Kidney capillary endothelial cell (primary cell): ENCODE results near the gene MDH2.
A peak's percentile ranks its signal among the peaks of the same experiment; 100 is the strongest.
"Not testable (repeated sequence)": the region's sequence is repeated elsewhere in the genome, so short reads cannot be mapped to it uniquely, and the experiment has no call there.

Experiments
- DNase-seq: peaks from one replicate; pipeline ENCODE4 v3.0.0-alpha.2; 2018; ENCODE audit warnings: low spot score

MDH2 gene

DNA sequence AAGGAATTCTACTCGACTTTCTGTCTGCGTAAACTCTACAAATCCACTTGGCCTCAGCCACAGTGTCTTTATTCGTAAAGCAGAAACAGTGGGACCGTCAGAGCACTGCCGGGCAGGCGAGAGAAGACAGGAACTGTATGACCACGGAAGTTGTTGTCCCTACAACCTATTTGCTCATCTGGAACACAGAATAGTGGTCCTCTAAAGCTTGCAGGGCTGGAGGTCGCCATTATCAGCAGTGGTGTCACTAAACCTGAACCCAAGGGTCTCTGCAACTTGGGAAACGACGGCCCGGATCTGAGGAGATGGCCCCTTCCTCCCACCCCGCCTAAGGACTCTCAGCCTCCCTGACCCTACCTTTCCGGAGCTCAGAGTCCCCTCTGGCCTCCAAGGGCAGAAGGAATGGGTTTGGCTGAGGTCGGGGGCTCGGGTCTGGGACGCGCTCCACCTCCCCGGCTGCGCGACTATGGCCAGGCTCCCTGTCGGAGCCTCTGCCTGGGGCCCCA, 548 bp upstream of the MDH2 start:
- peak; percentile 21 for DNase-seq

DNA sequence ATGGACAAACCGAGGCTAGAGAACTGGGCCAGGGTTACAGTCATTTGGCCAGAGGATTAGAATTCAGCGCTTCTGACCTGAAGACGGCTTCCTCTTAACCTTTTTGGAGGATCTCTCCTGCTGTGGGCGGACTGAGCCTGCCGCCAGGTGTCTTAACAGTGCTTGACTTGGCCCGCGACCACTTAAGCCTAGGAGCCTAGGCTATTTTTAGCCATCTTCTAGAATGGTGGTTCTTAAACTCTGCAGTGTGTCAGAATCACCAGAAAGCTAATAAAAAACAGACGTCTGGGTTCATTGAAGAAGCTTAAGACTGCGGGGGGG, 722 bp downstream of the MDH2 start:
- peak; percentile 7 for DNase-seq

DNA sequence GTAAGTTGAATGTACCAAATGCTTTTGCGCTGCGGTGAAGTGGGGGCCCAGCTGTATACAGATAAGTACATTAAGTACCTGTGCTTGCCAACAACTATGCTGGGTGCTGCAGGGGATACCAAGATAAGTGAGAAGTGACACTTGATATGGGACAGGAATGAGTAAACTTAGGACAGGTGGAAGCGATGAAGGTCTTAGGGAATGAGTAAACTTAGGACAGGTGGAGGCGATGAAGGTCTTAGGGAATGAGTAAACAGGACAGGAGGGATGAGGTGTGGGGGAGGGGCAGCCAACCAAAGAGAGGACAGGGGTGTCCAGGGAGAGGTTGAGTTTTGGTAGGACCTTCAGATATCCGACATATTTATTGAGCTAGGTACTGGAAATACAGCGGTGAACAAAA, 1.4 kb downstream of the MDH2 start:
- no peak for DNase-seq

DNA sequence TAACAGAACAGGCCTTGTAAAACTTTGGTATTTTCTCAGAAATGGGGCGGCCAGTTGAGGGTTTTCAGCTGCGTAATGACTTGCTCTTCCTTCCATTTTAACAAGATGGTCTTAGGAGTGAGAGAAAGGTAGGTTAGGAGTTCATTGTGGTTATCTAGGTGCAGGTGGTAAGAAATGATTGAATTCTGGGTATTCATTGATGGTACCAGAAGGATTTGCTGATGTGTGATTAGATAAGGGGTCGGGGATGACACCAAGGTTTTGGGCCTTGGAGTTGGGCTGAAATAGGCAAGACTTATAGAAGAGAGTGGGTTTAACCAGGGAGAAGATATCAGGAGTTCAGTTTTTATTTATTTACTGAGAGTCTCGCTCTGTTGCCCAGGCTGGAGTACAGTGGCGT, 2.6 kb downstream of the MDH2 start:
- no peak for DNase-seq

DNA sequence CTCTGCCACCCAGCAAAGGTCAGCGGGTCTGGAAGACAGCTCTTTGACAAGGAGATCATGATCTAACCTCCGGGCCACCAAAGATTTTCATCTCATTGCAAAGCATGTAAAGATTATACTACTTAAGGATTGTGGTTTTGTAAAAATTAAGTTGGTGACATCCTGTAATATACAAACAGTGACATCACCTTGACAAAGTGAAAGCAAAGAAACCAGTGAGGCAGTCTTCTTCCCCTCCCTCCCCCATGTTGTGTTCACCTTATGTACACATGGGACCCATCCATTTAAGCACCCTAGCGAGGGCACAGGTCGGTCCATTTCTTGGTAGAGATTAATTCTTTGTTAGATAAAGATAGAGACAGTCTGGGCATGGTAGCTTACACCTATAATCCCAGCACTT, 3.9 kb downstream of the MDH2 start:
- no peak for DNase-seq

DNA sequence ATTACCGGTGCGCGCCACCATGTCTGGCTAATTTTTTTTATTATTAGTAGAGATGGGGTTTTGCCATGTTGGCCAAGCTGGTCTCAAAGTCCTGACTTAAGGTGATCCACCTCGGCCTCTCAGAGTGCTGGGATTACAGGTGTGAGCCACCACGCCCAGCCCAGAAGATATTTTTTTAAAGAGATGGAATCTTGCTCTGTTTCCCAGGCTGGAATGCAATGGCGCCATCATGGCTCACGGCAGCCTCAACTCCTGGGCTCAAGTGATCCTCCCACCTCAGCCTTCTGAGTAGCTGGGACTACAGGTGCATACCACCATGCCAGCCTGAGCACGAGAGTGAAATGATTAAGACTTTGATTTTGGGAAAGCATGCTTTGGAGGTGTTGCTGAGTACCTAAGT, 4.8 kb downstream of the MDH2 start:
- DNase-seq, result not testable (repeated sequence)

DNA sequence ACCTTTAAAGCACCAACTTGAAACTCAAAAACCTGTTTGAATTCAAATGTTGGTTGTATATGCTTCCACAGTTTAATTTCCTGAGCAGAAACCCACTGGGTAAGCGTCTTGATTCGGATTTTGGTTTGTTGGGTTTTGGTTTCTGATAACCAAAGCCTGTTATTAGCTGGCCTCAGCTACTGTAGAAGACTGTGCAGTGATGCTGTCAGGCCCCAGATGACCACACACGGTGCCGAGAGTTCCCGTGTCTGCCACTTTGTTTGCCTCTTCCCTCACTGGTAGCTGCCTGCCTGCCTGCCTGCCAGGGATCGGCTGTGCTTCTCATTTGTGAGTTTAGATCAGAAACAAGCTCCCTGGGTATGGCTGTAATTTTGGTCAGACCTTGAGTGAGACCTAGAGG, 5.6 kb downstream of the MDH2 start:
- DNase-seq, result no peak

DNA sequence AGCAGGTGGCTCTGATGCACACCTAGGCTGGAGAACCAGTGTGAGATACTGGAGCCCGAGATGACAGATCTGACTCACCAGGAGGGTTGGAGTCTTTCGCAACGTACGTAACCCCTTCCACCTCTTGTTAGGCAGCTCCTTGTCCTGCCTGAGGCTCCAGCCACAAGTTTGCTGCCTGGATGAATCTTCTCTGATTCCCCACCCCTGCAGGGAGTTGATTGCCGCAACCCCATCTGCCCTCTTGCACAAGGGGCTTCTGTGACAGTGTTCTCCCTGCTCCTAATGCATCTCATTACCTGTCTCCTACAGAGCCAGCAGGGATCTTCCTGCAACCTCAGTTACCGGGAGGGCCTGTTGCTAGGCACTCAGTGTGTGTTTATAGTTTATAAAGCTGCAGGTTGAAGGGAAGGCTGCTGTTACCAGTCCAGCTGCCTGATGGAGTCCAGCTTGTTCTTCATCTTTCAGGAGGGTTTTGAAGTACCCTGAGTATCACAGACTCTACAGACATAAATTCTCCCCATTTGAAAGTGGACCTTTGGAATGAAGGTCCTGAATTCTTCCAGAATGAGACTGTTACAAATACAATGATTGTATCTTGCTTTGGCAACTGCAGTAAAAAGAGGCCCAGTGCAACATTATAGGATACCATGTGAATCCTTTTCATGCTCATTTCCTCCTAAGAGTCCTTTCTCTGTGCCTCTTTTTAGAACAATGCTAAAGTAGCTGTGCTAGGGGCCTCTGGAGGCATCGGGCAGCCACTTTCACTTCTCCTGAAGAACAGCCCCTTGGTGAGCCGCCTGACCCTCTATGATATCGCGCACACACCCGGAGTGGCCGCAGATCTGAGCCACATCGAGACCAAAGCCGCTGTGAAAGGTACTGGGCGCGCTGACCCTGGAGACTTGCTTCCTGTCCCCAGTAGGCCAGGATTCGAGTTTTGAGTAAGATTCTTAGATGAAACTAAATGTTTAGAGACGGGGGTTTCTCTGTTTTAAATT, 6.5 kb downstream of the MDH2 start:
- no peak for DNase-seq

DNA sequence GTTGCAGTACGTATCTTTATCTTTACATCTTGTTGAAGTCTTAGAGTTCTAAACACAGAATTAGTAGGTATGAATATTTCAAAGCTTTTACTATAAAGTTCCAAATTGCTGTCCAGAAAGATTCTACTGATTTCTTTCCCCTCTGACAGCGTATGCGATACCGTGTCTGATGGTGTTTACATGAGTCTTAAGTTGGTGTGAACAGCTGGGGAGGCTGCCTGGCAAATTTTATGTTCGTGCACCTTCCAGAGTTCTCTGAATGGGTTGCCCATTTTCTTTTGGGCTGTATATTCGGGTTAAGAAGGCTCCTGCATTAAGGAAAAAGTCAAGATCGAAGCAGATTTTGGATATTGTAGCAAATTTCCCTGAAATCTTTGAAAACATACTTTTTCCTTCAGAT, 8.3 kb downstream of the MDH2 start:
- no peak for DNase-seq

DNA sequence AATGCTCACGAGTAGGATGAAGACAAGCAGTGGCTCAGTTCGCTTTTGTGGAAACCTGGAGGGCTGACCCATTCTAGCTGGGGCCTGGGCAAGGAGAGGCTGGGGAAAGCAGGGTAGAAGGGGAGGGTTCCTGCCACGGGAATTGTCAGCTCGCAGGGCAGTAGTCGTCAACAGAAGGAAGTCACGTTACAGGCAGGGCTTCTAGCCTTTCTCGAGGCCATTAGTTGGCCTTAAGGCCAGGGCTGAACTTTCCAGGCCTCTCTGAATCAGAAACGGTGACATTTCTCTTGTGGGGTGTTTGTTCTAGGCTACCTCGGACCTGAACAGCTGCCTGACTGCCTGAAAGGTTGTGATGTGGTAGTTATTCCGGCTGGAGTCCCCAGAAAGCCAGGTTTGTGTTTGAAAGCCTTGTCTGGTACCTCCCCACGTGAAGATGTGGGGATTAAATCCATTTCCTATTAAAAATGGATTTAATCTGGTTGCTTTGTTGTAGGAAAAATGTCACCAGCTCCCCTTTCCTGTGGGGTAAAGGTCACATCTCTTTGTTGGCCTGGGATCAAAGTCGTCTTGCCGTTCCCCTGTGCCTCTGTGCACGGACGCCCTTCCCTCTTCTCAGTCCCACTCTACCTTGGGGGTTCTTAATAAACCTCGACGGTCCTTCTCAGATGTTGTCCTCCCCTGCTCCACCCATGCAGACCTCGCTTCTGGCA, 9.4 kb downstream of the MDH2 start:
- DNase-seq, result no peak

DNA sequence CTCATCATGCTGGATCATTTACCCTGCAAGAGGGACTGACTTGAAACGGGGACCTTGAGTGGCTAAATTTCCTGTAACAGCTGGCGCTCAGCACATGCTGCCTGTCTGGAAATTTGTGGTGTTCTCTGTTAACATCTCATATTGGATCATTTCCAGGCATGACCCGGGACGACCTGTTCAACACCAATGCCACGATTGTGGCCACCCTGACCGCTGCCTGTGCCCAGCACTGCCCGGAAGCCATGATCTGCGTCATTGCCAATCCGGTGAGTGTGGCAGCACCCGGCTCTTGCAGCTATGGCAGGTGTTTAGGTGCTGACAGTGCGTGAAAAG, 9.9 kb downstream of the MDH2 start:
- no peak for DNase-seq

DNA sequence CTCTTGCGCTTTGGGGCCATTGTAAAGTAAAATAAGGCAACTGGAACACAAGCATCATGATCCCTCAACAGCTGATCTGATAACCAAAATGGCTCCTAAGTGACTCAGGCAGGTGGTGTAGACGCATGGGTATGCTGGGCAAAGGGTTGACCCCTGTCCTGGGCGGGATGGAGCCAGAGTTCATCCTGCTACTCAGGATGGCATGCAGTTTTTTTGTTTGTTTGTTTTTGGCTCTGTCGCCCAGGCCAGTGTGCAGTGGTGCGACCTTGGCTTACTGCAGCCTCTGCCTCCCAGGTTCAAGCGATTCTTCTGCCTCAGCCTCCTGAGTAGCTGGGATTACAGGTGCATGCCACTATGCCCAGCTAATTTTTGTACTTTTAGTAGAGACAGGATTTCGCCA, 10.8 kb downstream of the MDH2 start:
- DNase-seq, result not testable (repeated sequence)

DNA sequence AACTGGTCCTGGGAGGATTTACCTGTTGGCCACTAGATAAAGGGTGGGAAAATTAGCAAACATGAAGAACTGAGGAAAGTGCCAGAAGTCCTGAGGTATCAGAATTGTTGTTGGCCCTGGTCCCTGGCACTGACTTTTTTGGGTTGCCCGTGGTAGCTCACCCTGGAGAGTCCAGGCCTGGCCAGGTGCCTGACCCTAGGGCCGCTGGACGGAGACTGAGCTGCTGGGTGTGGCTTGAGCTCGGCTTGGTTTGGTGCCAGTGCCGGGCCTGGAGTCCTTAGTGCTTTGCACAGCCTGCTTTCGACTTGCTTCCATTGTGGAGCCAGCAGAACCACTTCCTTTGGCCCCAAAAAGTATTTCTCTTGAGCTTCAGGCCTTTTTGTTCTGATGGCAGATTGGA, 12.9 kb downstream of the MDH2 start:
- DNase-seq, result no peak

DNA sequence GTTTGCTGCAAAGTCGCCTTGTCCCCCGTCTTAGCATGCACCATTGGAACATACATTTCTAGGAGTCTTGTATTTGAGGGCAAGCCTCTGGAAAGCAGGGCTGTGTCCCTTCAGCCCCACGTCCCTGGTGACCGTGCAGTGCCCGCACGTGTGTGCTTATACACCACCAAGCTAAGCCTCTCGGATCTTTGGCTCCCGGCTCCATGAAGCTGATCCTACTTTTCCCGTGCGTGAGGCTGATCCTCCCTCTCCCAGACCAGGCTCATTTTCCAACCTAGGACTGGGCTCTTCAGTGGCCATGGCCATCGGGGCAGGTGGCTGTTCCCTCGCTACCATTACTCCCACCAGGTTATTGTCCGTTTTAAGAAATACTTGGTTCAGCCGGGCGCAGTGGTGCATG, 14.3 kb downstream of the MDH2 start:
- no peak for DNase-seq

DNA sequence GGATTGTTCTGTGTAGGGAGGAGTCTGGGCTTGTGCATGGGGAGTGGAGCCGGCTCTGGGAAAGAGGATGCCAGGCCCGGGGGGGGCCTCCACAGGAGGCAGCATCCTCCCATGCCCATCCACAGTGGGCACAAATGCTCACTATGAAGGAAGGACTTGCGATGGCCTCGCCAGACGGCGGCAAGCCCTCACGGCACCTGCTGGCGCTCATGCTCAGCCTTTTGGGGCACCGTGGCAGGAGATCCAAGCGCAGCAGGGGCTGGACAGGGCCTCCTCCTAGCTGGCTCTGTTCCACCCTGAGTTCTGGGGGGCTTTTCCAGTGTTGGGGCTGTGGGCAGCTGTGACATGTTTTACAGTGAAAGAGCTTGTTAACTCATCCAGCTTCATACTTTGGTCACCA, 15.2 kb downstream of the MDH2 start:
- no peak for DNase-seq

DNA sequence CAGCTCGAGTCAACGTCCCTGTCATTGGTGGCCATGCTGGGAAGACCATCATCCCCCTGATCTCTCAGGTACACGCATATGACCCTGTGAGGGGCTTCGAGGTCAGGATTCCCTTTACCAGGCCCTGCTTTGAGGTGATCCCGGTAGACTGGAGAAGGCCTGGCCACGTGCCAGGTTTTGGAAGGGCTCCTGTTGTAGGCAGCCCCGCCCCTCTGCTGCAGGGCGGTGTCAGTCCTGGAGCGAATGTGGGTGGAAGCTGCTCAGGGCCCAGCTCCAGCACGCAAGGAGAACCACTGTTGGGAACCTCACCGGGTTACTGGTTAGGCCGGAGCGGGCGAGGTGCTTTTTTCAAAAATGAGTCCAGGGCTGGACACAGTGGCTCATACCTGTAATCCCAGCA, 15.6 kb downstream of the MDH2 start:
- DNase-seq, result no peak

DNA sequence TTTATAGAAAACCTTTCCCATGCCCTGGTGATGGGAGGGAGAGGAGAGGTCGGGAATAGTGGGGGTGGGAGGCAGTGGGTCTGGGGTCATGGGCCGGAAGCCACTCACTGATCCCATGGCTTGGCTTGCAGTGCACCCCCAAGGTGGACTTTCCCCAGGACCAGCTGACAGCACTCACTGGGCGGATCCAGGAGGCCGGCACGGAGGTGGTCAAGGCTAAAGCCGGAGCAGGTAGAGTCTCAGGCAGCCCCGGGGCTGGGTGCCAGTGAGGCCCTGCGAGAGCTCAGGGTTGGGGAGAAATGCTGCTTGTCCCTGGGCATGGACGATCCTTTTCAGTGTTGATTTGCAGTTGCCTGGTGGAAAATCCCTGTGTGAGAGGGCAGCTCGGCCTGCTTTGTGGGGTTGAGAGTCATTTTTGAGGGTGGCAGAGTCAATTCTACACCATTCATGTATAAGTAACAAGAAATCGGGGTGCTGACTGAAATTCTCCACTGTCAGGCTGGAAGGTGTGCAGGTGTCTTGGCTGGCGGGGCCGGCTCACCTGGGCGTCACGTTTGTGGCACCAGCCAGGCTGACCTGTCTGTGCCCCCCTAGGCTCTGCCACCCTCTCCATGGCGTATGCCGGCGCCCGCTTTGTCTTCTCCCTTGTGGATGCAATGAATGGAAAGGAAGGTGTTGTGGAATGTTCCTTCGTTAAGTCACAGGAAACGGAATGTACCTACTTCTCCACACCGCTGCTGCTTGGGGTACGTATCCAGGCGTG, 16.5 kb downstream of the MDH2 start:
- DNase-seq, result no peak

DNA sequence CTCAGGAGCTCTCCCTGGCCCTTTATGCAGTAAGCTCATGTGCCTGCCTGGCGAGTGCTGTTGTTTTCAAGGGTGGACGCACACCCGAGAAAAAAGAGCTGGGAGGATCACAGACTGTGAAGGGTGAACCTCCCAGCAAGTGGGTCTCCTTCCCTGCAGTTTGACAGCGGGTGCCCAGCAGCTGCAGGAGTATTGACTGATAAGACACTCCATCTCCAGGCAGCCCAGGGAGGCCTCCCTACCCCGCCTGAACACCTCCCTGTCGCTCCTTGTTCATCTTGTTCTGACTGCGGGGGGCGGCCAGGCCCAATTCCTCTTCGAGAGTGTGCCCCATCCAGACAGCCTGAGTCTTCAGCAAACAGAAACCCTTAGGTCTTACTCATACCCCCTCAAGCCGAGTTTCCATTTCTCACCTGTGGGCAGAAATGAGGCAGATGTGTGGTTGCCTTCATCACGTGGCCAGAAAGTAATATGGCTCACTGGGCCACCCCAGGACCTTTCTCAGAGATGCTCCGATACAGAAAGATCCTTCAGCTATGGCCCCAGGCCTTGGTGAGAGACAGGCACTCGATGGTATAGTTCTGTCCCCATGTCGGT, 17.2 kb downstream of the MDH2 start:
- DNase-seq, result no peak

DNA sequence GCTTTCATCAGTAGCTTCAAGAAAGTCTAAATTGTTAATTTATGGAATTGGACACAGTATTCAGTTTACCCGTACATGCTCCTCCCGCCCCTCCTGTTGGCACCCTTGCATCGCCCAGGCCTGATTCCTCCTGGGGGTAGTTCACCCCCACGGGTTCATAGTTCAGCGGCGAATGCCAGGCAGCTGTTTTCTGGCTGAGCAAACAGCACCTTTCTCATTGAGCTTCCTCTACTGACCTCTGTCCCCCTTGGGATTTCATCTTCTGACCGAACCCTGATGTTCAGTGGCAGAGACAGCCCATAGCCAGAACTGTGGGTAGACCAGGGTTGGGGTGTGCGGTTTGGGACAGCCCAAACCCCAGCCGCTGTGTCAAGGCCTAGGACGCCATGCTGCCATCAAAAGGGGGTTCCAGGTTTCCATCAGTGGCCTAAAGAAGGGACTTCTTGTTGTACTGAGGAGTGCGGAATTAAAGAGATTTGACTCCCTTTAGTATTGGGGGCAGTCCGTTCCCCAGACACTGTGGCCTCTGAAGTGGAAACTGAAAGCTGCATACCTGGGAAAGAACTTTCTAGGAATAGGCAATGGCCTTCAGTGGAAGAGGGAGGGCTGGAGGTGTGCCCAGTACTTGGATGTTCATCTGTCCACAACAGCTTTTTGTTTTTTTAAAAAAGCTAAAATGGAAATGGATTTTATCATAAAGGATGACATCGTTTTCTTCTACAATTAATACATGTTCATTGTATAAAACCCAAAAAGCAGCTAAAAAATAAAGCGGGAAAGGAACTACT, 19.0 kb downstream of the MDH2 start:
- DNase-seq, result no peak

DNA sequence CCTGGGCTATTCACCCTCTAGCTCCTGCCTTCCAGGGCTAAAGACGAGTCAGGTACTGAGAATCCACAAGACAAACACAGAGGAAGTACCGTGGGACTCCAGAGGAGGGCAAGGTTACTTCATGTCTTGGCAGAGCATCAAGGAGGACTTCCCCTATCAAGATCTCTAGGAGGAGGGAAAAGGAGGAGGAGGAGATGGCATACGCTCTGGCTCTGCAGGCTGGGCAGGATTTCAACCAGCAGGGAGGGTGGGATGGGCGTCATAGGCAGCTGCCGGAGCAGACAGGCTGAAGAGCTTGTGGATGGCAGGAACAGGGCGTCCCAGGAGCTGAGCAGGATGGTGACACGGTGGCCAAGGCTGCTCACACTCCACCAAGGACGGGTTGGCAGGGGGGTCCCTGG, 21.3 kb downstream of the MDH2 start:
- peak; percentile 61 for DNase-seq
